Measurements from ENCODE around the gene ITIH5. TPM values are rescaled to one million over a fixed set of nuclear protein-coding genes. Genes with fewer than 3 reads are reported as not detected.

Gene ITIH5
- total and polyA plus RNA-seq, 10 donors, result 0.59 to 5.2 (median 1.7) TPM

DNA sequence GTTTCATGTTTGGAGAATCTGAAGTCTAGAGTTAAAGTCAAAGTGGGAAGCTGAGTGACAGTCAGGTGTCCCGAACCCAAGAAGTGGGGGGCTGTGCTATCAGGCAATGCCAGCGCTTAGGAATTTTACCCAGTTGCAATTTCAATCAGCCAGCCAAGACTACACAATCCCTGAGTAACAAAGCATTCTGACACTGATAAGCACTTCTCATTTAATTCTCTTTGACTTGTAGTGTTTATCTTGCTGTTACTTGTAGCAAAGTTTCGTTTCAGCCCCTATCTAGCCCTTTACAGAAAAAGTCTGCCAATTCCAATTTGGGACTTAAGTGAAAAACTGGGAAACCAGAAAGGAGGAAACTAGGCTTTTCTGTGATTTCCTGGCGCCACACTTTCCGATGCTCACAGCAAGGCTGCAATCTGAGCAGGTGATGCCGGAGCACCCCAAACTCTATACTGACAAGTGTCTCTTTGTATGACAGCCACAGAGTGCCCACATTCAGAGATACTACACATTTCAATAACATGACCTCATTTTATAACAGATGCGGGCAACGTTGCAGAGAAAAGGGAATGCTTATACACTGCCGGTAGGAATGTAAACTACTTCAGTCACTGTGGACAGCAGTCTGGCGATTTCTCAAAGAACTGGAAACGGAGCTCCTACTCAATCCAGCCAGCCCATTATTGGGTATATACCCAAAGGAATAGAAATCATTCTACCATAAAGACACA is 61.0 kb downstream of the ITIH5 start:
- 74 to 82% (median 79%) methylated on average over 11 of the region's 11 CpGs for WGBS, 5 donors
- Histone ChIP-seq H3K27ac (no peak overlapping the region), H3K27me3 (replicated peaks in 1 of 7) (peaks cover 0 to 6% (median 0%) of the 10 kb centered on the region in 7 donors), H3K4me1 (no peaks in the 10 kb centered on the region), H3K4me3 (no peak overlapping the region), H3K36me3 (no peaks in the 10 kb centered on the region), H3K9me3 (no peaks in the 10 kb centered on the region)
- intact Hi-C loops (cut with DNase I; ENCODE audit: low total_unique reads), result no loop called here
- TF ChIP-seq, protein P1, sequence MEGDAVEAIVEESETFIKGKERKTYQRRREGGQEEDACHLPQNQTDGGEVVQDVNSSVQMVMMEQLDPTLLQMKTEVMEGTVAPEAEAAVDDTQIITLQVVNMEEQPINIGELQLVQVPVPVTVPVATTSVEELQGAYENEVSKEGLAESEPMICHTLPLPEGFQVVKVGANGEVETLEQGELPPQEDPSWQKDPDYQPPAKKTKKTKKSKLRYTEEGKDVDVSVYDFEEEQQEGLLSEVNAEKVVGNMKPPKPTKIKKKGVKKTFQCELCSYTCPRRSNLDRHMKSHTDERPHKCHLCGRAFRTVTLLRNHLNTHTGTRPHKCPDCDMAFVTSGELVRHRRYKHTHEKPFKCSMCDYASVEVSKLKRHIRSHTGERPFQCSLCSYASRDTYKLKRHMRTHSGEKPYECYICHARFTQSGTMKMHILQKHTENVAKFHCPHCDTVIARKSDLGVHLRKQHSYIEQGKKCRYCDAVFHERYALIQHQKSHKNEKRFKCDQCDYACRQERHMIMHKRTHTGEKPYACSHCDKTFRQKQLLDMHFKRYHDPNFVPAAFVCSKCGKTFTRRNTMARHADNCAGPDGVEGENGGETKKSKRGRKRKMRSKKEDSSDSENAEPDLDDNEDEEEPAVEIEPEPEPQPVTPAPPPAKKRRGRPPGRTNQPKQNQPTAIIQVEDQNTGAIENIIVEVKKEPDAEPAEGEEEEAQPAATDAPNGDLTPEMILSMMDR (IDR thresholded peaks at IDR 0.05 in 8 of 11, conservative IDR thresholded peaks at IDR 0.05 in 3 of 11), result no peak
- DNase-seq, result no peak

DNA sequence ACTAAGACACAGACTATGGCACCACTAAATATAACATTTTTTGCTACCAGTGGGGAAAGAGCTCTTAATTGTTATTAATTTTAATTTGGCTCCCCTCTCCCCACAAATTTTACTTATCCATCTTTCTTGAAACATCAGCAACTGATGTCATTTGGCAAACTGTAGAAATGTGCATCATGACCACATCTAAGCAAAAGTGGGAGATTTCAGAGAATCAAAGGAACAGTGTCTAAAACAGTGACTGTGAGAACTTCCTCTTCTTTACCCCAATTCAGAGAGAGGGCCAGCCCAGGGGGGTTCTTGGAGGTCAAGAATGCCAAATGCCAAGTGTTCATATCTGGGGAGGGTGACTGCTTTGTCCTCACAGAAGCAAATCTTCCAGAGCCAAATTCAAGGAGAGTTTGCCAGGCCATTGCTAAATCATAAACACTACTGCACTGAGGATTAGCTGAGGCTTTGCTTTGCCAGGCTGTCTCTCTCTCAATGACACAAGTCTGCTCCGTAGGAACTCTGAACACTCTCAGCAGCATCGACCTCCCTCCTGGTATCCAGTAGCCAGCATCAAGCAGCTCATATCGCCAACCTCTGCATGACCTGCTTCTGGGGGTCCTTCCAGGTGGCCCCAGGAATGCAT is 65.6 kb downstream of the ITIH5 start:
- peaks cover 0 to 13% (median 0%) of the 10 kb centered on the region in 7 donors for H3K27me3 ChIP-seq (replicated peaks in 1 of 7)
- no peak overlapping the region for H3K27ac ChIP-seq
- H3K4me3 ChIP-seq, result no peak overlapping the region
- TF ChIP-seq, protein P1 (IDR thresholded peaks at IDR 0.05 in 8 of 11, conservative IDR thresholded peaks at IDR 0.05 in 3 of 11), result no peak
- TF ChIP-seq POLR2A (IDR thresholded peaks at IDR 0.05) (no peak), POLR2AphosphoS5 (IDR thresholded peaks at IDR 0.05) (no peak)
- DNase-seq, result no peak
- H3K4me1 ChIP-seq, result no peaks in the 10 kb centered on the region
- intact Hi-C loops (cut with DNase I; ENCODE audit: low total_unique reads), result no loop called here
- H3K36me3 ChIP-seq, result no peaks in the 10 kb centered on the region
- WGBS, 5 donors, result 60 to 92% (median 78%) methylated on average over 1 to 3 of the region's 3 CpGs
- no peaks in the 10 kb centered on the region for H3K9me3 ChIP-seq

DNA sequence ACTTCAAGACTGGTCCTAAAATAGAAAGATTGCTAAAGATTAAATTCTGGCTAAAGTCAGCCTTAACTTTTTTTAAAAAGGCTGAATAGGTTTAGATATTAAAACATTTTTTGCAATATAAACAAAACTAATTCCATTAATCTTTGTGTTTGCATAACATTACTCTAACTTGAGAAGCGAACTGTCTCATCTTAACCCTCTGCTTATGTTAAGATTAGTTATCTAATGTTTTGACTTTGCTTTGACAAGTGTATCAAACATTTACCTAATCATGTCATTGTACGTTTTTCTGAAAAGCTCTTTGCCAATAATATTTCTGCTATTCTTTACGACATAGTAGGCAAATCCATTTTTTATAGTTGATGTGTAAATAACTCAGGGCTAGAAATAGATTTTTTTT is 68.0 kb downstream of the ITIH5 start:
- Histone ChIP-seq H3K4me1 (no peaks in the 10 kb centered on the region), H3K27ac (no peak overlapping the region), H3K9me3 (no peaks in the 10 kb centered on the region), H3K4me3 (no peak overlapping the region), H3K36me3 (no peaks in the 10 kb centered on the region), H3K27me3 (replicated peaks in 1 of 7) (peaks cover 0 to 10% (median 0%) of the 10 kb centered on the region in 7 donors)
- TF ChIP-seq POLR2AphosphoS5 (IDR thresholded peaks at IDR 0.05), result no peak
- TF ChIP-seq, protein P1 (IDR thresholded peaks at IDR 0.05 in 8 of 11, conservative IDR thresholded peaks at IDR 0.05 in 3 of 11), result no peak
- no peak for DNase-seq
- WGBS, 5 donors, result 63 to 87% (median 76%) methylated on average over 3 of the region's 3 CpGs
- intact Hi-C loops (cut with DNase I; ENCODE audit: low total_unique reads), result no loop called here

DNA sequence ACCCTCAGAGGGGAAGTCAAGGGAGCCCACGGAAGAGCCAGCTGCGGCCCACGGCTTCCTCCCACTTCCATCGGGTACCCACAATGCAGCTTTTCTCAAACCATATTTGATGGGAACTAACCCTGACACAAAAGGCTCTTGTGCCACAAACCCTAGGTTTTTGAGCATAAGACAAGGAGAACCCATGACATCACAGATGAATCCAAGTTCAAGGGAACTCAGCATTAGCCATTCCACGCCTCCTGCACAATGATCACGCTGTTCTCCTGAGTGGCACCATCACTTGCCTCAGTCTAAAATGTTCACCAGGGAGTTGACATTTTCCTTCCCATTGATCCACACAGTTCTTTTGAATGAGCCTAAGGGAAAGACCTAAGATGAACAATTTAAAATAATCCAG is 70.4 kb downstream of the ITIH5 start:
- no peak for DNase-seq
- 59 to 80% (median 61%) methylated on average over 6 of the region's 6 CpGs for WGBS, 5 donors
- H3K9me3 ChIP-seq, result no peaks in the 10 kb centered on the region
- H3K36me3 ChIP-seq, result no peaks in the 10 kb centered on the region
- no peak overlapping the region for H3K4me3 ChIP-seq
- H3K4me1 ChIP-seq, result no peaks in the 10 kb centered on the region
- TF ChIP-seq, protein P1 (IDR thresholded peaks at IDR 0.05 in 8 of 11, conservative IDR thresholded peaks at IDR 0.05 in 3 of 11), result no peak
- TF ChIP-seq POLR2A (IDR thresholded peaks at IDR 0.05), result no peak
- no peak for TF ChIP-seq POLR2AphosphoS5 (IDR thresholded peaks at IDR 0.05)
- H3K27me3 ChIP-seq (replicated peaks in 1 of 7), result peaks cover 0 to 10% (median 0%) of the 10 kb centered on the region in 7 donors
- intact Hi-C loops (cut with DNase I; ENCODE audit: low total_unique reads), result no loop called here
- no peak overlapping the region for H3K27ac ChIP-seq

Measured in spleen (tissue), 11 donors.